OCI-LY1 (cell line): ENCODE results near the gene FOSB.

ENCODE experiments used
- CTCF ChIP-seq: fragments of 200-600 bp; sonication (generic), shearing (Covaris generic); IDR thresholded peaks from 2 replicates; pipeline ENCODE4 v1.5.1; 2017; ENCODE audit warnings: mild to moderate bottlenecking, antibody characterized with exemption, low read length, moderate library complexity, mixed read lengths
- EZH2 ChIP-seq: fragments of 200-600 bp; sonication (generic), shearing (Covaris generic); IDR thresholded peaks from 2 replicates; pipeline ENCODE4 v1.8.0; 2017; ENCODE audit warnings: borderline replicate concordance, mixed run types, mild to moderate bottlenecking, antibody characterized with exemption, low read length, moderate library complexity, mixed read lengths

DNA sequence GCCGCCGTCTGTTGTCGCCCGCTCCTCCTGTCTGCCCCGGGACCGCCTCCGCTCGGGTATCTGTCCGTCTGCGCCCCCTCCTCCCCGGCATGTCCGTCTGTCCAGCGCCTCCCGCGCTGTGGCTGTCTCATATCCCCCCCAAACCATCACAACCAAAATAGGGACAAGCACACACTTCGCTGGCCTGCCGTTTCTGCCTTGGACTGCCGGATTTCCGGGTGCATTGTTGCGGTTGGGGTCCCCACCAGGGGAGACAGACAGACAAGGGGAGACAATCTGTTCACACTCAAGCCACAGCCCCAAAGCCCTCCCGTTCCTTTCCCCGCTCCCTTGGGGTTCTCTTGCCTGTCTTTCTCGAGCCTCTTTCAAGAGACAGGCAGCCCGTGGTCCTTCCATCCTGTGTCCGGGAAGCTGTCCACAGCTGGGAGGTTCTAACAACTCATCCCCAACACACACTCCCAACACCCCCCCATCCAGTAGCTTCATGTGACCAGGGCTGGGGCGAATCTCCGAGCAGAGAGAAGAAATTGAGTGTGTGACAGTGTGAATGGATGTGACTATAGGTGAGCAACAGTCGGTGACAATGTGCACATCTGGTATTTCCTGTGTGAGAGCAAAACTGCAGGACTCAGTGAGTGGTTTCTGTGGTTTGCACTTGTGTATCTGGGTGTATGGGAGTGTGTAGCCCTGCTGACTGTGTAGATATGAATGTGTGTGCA lies 16.5 kb upstream of the FOSB start:
- no peak for TF ChIP-seq EZH2
- no peak for TF ChIP-seq CTCF
